HUES6 (cell line): Measurements from ENCODE around the gene HNRNPCL2.
"Not testable (repeated sequence)": the region's sequence is repeated elsewhere in the genome, so short reads cannot be mapped to it uniquely, and the experiment has no call there.

Experiments used
- H3K27ac ChIP-seq: 2 replicates; pipeline ENCODE4 v1.7.0; 2013; ENCODE audit warnings: low read depth, mild to moderate bottlenecking, low read length, inconsistent platforms
- H3K27me3 ChIP-seq: 2 replicates; pipeline ENCODE4 v1.6.1; 2013; ENCODE audit warnings: low read length; ENCODE audit not compliant: control insufficient read depth, insufficient read depth
- H3K36me3 ChIP-seq: 2 replicates; pipeline ENCODE4 v1.6.1; 2013; ENCODE audit warnings: low read length; ENCODE audit not compliant: control insufficient read depth, insufficient read depth
- H3K4me1 ChIP-seq: 2 replicates; pipeline ENCODE4 v1.6.1; 2013; ENCODE audit warnings: low read length; ENCODE audit not compliant: control insufficient read depth, insufficient read depth
- H3K4me3 ChIP-seq: 2 replicates; pipeline ENCODE4 v1.5.1; 2013; ENCODE audit warnings: low read depth, low read length
- H3K9ac ChIP-seq: one replicate; pipeline ENCODE4 v1.6.1; 2013; ENCODE audit warnings: mild to moderate bottlenecking, low read length
- H3K9me3 ChIP-seq: 2 replicates; pipeline ENCODE4 v1.6.1; 2013; ENCODE audit warnings: low read depth, low read length; ENCODE audit not compliant: control insufficient read depth, insufficient read depth

HNRNPCL2 gene

DNA sequence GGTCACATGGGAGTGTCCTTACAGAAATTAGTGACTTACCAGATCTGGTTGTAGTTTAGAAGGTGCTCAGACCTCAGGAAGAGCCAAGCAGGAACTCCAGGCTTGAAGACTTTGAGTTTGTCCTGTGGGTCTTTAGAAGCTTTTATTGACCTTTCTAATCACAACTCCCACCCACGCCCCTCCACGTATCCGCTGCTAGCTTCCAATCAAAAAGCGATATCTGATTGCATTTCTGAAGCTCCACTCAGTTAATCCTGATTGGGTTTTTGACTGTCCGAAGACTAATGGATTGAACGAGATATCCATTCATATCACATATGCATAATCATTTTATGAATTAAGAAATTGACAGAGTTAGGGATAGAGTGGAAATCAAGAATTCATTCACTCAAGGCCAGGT is at the start of gene HNRNPCL2:
Gene HNRNPCL2, minus strand, starts transcription at position 101 of the 400 bp plus-strand sequence. CDS start 454 bp downstream, outside the sequence.
- not testable (repeated sequence) for H3K27me3 ChIP-seq, H3K27ac ChIP-seq, H3K9ac ChIP-seq, H3K4me3 ChIP-seq, H3K4me1 ChIP-seq, H3K36me3 ChIP-seq
- peaks cover 25% of the 10 kb centered on the region; the same call in 1 of the 2 replicates for H3K9me3 ChIP-seq

DNA sequence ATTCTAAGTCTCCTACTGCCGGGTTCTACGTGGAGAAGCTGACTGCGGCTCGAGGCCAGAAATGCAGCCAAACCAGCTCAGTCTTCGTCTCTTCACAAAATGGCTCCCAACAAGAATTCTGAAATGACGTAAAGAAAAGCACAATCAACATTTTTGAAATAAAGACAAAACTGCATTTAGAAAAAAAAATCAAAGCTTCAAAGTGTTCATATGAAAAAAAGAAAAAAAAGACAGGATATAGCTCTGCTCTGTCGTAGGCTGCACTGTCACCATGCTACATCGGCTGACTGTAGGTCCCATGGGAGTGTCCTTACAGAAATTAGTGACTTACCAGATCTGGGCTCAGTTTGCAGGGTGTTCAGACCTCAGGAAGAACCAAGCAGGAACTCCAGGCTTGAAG is 48.9 kb upstream of the HNRNPCL2 start, which contains the start of gene HNRNPCL4:
Gene HNRNPCL4, minus strand, starts transcription at position 101 of the 400 bp plus-strand sequence. CDS start 164 bp downstream, outside the sequence.
- H3K4me3 ChIP-seq, H3K27ac ChIP-seq, H3K9ac ChIP-seq, H3K4me1 ChIP-seq, H3K27me3 ChIP-seq, H3K9me3 ChIP-seq, H3K36me3 ChIP-seq: not testable (repeated sequence)

DNA sequence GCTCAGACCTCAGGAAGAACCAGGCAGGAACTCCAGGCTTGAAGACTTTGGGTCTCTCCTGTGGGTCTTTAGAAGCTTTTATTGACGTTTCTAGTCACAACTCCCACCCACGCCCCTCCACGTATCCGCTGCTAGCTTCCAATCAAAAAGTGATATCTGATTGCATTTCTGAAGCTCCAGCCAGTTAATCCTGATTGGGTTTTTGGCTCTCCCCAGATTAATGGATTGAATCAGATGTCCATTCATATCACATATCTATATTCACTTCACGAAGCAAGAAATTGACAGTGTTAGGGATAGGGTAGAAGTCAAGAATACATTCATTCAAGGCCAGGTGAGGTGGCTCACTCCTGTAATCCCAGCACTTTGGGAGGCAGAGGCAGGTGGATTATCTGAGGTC is 39.3 kb upstream of the HNRNPCL2 start, which contains the start of gene PRAMEF26:
Gene PRAMEF26, minus strand, starts transcription at position 101 of the 400 bp plus-strand sequence. CDS start 2,914 bp downstream, outside the sequence.
- H3K9me3 ChIP-seq, H3K4me3 ChIP-seq, H3K4me1 ChIP-seq, H3K27me3 ChIP-seq, H3K27ac ChIP-seq, H3K36me3 ChIP-seq, H3K9ac ChIP-seq: not testable (repeated sequence)

DNA sequence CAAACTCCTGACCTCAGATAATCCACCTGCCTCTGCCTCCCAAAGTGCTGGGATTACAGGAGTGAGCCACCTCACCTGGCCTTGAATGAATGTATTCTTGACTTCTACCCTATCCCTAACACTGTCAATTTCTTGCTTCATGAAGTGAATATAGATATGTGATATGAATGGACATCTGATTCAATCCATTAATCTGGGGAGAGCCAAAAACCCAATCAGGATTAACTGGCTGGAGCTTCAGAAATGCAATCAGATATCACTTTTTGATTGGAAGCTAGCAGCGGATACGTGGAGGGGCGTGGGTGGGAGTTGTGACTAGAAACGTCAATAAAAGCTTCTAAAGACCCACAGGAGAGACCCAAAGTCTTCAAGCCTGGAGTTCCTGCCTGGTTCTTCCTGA is 46.2 kb downstream of the HNRNPCL2 start, which contains the start of gene PRAMEF25:
Gene PRAMEF25, plus strand, starts transcription at position 301 of the 400 bp plus-strand sequence. CDS start 2,920 bp downstream, outside the sequence.
- not testable (repeated sequence) for H3K36me3 ChIP-seq, H3K4me1 ChIP-seq, H3K9ac ChIP-seq, H3K4me3 ChIP-seq, H3K27me3 ChIP-seq, H3K9me3 ChIP-seq, H3K27ac ChIP-seq
